Activated T-helper 1 cell treated with Interleukin-2 at 50 U/mL for 16 hours (primary cell): ENCODE results near the gene PIP4K2B.

Source experiments
- DNase-seq: peaks from one replicate; pipeline ENCODE4 v3.0.0-alpha.2; 2020; ENCODE audit warnings: low read depth

PIP4K2B gene

DNA sequence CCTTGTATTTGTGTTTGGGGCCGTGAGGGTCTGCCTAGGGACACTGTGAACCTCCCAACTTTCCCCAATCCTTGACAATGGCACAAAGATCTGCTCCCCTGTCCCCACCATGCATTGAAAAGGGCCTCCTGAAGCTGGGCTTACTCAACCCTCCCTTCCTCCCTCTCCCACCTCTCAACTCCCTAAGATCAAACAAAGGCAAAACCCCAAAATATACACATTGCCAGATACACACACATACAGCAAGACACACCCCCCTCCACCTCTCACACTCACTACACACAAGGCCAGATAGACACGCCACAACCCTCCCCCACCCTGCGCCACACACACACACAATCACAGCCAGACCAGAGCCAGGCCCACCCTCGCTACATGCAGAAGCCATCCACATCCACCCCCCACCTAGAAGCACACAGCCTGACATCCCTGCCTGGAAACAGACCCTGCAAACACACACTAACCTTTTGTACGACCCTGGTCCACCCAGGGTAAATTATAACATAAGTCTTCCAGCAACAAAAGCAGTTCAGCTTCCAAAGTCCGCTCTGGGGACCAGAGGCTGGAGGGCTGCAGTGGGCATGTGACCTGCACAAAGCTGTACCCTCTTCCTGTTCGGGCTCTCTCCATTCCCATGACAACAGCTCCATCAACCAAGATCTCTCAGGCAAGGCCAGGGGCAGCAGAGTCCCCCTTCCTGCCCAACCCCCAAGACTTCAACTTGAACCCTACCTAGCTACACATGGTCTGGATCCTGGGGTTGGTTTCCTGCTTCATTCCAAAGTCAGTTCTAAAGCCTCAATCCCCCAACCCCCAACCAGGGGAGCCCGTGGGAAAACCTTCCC is 53.1 kb downstream of the PIP4K2B start:
- no peak for DNase-seq

- no peak for DNase-seq
Measured at GRCh38 chr17:38745545-38745944, 53.8 kb downstream of the PIP4K2B start.

- DNase-seq: no peak
Measured at GRCh38 chr17:38743556-38744171, 55.7 kb downstream of the PIP4K2B start.

- DNase-seq: no peak
Measured at GRCh38 chr17:38742411-38743308, 56.7 kb downstream of the PIP4K2B start.

- no peak for DNase-seq
Measured at GRCh38 chr17:38741921-38742410, 57.4 kb downstream of the PIP4K2B start.

- no peak for DNase-seq
Measured at GRCh38 chr17:38741461-38741860, 57.9 kb downstream of the PIP4K2B start.

DNA sequence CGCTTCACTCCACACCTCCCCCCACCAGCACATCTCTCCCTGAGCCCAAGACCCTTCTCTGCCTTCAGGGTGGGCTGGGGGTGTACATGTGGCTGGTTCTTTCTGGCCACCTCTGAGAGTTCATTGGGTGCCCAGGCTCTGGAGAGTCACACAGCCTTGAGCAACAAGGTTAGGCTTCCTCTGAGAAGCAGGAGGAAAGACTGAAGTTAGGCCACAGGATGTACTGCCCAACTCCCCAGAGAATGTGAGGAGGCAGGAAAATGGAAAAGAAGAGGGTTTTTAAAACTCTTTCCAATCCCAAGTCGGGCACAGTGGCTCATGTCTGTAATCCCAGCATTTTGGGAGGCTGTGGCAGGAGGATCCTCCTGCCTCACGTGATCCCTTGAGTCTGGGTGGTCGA is 58.5 kb downstream of the PIP4K2B start:
- DNase-seq: no peak

DNA sequence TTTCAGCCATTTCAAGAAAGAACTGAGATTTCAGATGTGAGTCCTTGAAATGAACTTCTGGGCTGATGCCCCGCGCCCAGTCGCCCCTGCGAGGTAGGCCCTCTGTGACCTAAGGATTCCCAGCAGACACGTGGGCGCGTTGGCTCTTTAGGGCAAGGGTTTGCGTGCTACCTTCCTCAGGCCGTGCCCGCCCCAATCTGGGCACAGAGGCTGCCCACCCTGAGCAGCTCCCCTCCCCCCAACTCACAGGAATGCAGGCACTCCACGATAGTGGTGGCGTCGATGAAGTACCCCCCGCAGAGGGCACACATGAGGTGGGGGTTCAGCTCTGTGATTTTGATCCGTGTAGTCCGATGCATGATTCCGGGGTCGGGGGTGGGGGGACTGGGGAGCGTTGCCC is 59.3 kb downstream of the PIP4K2B start:
- no peak for DNase-seq

DNA sequence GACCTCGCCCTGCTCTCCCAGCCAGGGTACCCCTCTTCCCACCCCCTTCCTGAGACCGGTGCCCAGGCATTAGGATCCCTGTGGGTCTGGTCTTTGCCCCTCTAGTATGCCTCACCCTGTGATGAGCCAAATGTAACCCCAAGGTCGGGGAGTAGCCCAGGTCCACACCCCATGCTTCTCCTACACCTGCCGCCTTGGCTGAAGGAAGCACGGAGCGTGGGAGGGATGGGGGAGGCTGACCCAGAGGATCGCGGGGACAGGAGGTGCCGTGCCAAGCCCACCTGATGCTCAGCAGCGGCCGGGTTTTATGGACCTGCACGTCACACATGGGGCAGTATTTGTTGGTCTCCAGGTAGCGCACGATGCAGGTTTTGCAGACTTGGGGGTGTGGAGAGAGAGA is 60.1 kb downstream of the PIP4K2B start:
- no peak for DNase-seq

- no peak for DNase-seq
Measured at GRCh38 chr17:38738686-38739085, 60.7 kb downstream of the PIP4K2B start.

DNA sequence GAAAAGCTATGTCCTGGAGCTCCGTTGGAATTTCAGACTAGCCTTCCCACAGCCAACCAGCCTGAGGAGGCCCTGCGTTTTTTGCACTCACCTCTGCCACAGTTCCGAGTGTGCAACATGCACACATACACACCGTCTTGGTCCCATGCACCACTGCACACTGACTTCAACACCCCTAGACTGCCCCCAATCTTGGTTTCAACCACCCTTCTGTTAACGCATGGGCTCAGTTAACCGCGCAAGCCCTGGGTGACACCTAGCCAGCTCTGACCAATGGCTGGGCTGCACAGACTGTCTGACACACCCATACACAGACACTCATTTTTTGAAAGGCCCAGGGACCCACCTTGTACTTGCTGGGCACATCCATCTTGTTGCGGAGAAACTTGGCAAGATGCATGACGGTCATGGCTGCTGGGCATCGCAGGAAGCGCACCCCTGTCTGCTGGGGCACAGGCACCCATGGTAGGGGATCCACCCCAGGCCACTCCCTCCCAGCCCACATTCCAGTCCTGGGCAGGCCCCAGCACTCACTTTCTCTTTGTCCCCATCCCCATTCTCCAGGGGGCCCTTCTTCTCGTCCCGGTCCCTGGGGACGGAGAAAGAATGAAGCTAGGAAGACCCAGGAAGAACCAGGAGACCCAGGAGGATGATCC is 61.2 kb downstream of the PIP4K2B start:
- DNase-seq: no peak

- peak; percentile 56 for DNase-seq
Measured at GRCh38 chr17:38735161-38735997, 64.0 kb downstream of the PIP4K2B start.

DNA sequence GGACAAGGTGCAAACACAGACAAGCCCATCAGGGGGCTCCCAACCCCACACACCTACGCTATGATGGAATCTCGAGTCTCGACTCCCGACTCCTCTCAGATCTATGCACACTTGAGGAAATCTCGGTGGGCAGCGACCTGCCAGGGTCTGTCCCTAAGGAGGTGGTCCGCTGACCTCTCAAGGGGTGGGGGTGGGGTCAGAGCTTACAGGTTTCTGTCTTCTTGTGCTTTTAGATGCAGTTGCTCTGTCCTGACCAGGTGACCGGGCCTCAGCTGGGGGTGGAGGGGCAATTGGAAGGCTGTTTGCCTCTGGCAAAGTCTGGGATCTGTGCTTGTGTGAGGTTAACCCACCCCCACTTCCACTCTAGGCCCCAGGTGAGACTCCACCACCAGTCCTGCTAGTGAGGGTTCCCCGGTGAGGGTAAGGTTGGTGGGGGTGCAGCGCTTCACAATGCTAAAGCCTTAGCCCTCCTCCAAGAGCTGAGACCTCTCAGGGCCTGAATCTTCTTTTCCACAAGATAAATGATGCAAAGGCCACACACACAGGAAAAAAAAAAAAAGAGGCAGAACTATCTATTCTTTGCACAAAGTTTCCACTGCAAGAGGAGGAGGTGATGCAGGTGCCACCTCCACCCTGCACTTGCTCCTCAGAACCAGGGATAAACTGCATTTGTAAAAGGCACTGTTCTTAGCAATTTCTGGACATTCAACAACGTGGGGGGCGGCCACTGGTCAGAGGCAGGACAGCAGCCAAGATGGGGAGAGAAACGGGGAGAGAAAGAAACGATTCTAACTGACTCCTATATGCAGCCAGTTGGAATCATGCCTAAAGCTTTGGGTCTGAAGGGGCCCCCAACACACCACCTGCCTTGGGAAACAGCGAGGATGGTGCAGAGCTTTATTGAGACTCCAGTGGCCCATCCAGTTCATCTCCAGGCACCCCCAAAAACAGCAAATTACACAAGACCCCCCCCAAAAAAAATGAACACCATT is 65.1 kb downstream of the PIP4K2B start:
- no peak for DNase-seq

DNA sequence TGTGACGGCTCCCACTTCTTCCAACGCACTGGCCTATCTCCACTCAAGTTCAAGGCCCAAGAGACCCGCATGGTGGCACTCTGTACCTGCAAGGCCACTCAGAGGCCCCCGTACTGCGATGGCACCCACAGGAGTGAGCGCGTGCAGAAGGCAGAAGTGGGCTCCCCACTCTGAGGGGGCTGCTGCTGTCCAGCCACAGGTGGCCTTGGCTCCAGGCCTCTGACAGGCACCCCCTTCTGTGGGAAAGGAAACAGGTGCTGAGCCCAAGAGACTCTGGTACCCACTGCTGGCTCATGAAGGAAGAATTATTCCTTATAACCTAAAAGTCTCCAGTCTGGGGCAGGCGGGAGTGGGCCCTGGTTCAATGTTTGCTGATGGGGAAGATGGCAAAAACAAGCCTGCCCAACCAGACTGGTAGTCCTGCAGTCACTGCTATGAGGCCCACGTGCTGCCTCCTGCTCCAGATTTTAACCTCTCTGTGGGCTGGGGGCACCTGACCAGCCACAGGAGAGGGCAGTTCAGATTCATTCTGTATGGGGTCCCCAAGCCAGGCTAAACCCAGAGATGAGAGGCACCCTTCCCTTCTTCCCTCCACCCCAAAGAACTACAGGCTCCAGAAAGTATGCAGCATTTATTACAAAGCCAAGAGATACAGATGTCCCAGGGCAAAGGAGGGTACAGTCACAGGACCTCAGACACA is 65.9 kb downstream of the PIP4K2B start:
- no peak for DNase-seq

- no peak for DNase-seq
Measured at GRCh38 chr17:38732376-38733281, 66.7 kb downstream of the PIP4K2B start.

GRCh38 chr17:38731526-38732294 is 67.6 kb downstream of the PIP4K2B start:
- DNase-seq: no peak
